HuH-7 (cell line): ENCODE measurements around the gene PRKCA.

Experiments
- DNase-seq: peaks from one replicate; pipeline ENCODE4 v3.0.0; 2011; ENCODE audit warnings: low spot score

Gene PRKCA

DNA sequence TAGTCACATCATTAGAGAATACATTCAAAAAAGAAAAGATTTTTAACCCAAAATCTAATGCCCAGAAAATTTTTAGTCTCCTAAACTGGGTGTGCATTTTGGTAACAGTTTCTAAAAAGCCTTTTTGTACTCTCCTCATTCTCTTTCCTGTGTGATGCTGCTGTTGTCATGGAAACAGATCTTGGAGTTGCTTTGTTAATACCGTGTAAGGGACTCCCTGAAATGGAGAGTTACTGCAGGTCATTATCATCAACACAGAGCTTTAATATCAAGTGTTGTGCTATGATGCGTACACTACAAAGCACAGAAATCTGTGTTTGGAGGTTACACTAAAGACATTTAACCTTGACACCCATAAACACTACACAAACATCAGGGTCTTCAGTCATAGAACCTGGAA is 216.3 kb downstream of the PRKCA start:
- no peak for DNase-seq

DNA sequence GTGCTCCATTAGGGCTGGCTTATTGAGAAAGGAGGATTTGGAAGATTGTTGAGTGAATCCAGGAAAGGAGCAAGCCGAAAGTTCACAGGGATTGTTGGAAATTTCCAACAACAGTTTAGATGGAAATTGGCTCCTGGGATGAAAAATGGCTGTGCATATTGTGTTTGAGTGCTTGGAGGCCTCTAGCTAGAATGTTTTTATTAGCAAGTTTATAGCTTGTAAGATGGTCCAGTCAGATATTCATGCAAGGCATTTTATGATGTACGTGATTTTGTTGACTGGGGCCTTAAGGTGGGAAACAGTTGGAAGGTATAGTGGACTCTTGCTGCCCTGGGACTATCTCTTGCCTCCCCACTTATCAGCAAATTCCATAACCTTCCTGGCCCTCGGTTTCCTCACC is 216.7 kb downstream of the PRKCA start:
- DNase-seq = no peak

DNA sequence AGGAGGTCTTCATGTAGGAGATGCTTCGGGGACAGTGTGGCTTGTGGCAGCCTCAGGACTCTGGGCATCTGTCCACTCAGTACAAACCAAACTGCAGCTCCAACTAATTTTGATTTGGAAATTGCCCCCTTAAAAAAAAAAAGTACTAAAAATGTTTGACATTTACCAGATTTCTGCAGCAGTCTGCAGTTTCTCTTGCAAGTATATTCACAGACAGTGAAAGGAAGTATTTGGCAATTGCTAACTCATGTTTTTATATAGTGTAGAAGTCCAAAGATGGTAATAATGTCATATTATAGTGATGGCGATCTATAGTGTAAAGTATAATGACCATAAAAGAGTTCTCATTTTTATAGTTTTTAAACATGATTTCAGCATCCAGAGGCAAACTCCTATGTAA is 218.6 kb downstream of the PRKCA start:
- DNase-seq = no peak

DNA sequence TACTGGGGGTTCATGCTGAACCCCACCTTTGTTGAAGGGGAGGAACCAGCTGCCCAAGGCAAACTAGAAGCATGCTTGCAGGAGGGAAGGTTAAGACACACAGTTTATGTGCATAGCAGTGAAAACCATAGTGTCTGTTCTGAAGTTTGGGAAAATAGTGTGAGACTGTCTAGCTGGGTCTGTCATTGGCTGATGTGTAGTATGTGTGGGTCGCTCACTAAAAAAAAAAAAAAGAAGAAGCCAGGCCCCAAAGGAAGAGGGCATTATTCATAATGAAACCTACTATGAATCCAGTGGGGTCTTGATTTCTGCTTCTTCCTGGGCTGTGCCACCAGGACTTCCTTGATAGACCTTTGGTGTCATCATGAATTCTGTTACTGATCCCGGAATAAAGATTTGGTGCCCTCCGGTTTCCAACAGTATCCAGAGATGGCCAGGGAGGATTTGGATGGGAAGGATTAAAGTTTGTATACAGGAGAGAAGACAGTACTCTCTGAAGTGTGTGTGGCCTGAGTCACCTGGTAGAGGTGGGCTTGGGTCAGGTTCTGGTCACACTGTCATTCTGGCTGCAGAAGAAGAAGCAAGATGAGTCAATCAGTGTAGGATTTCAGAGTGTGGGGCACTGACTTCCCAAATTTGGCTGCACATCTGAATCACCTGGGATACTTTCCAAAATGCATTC is 220.3 kb downstream of the PRKCA start:
- no peak for DNase-seq

DNA sequence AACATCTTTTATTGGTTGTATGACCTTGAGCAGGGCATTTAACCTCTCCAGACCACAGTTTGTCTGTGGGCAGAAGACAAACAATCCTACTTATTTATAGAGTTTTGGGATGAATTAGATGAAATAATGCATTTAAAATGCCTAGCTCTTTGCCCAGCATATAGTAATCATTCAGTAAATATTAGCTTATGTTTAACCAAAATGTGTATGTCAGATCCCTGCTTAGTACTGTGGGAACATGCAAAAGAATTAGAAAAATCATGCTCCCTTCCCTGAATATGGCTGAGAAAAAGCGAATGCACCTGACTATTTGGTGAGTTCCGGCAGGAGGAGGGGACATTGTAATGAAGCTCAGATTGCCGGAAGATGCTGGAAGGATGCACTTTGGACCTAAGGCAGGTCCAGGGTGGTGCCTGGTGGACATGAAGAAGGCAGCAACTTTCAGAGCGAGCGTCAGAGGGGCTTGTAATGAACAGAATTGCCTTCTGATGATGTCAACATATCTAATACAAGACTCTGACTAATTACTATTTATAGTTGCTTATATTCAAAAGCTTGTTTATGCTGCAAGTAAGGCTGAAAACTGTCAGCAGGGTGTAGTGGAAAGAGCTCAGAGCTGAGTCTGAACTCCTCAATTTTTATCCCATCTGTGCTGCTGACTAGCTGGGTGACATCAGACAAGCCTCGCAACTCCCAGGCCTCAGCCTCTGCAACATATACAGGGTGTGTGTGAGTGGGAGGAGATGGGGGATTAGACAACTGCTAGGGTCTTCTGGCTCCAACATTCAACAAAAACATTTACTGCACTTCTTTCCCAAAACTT is 221.2 kb downstream of the PRKCA start:
- DNase-seq = no peak

DNA sequence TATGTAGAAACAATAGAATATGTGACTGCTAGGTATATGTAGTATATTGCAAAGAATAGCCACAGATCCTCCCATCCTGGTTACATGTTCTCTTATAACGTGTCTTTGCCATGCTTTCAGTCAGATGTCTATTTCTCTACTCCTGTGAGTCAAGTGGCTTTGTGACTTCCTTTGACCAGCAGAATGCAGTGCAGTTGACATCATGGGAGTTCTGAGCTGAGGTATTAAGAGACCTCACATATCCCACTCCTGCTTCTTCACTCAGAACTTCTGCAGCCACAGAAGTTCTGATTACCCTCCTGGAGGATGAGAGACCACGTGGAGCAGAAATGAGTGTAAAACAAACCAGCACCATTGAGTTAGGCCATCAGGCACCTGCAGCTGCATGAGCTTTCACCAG is 222.5 kb downstream of the PRKCA start:
- no peak for DNase-seq

GRCh38 chr17:66525338-66525737 is 222.9 kb downstream of the PRKCA start:
- no peak for DNase-seq

- DNase-seq = no peak
Observed at GRCh38 chr17:66526827-66527226, 224.4 kb downstream of the PRKCA start.

DNA sequence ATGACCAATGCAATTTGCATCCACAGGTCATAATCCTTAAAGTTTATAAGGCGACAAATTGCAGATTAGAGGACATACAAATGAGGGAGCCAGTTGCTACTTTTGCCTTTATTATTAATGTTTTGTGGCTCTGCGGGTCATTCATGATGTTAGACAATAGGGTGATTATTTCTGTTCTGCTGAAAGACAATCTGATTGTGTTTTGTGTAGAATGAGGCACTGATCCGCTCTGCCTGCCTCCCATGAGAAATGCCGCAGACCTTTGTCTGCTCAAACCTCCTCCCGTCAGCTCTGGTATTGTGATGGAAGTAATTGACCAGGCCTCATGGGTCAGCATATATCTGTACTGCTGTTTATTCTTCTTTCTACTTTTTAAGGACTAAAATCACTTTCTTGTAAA is 224.9 kb downstream of the PRKCA start:
- no peak for DNase-seq

DNA sequence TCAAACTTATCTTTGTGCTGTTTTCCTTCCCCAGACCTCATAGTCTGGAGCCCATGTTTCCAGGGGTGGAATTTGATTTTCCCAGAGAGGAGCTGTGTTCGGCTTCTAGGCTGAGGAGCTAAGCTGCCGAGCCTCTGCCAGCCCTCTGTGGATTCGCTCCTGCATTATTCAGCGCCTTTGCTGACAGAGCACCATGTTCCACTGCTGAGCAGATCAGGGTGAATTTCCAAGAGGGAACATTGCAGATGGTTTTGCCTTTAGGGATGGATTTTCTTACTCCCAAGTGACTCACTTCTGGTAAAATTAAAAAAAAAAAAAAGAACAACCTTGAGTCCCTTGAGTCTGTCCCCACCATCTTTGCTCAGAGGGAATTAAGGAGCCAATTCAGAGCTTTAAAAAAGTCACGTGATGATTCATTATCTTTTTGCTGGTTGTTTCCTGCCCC is 229.5 kb downstream of the PRKCA start:
- DNase-seq = no peak

DNA sequence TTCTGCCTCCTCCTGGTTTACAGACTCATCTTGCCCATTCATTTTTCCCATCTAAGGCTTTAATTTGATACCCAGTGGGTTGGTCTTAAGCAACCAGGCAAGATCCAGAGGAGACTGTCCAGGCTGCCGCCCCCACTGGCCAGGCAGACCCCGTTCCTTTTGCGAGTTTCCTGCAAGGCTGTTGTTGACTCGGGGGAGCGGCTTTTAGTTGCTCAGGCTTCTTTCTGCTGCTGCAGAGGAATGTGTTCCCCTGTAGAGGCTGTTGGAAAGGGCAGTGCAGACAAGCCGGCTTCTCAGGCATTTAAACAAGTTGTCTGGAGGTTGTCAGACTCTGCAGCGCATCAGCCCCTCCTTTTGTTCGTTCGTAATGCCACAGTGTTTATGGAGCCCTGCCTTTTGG is 231.2 kb downstream of the PRKCA start:
- DNase-seq = no peak

DNA sequence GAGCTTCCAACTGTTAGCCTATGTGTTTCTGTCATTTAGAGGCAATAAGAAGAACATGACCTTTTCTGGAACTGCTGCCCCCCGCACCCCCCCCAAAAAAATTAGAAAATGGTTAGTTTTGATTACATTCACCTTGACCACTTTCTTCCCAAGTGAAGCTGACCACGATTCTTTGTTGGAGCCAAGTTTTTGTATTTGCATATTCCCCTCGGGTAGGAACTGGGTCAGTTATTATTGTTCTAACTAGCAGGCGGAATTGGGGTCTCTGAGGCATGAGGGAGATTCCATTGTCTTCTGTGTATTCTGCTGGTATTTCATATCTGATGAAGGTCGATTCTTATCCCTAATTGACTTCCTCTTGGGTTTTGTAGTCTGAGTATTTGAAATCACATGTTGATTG is 231.6 kb downstream of the PRKCA start:
- DNase-seq = no peak

DNA sequence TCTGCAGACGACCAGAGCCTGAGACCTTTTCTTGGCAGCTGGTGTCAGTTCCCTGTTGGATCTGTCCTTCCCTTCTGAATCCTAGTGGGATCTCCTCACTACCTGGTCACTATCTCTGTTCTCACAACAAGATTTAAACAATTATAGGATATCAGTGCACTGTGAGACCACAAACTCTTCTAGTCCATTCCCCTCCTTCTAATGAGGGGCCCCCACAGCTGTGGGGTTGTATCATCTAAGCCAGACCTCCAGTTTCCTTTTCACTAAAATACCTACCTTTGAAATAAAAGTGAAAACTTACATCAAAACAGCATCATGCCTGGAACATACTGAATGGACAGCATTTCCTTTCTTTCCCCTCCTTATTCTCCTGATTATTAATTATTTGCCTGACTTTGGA is 233.2 kb downstream of the PRKCA start:
- no peak for DNase-seq

DNA sequence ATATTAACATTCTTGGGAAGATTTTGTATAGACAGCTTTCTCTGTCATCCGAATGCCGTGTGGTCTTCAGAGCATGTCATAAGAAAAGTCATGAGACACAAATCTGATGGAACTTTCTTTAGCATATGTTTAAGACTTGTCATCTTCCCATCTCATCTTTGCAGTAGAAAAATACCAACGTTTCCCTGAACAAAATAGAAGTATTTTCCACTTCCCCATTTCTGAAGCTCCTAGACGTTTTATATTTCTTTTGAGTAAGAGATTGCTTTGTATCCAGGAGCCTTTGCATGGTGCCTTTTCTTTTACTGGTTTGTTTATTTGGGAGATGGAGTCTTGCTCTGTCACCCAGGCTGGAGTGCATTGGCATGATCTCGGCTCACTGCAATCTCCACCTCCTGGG is 235.1 kb downstream of the PRKCA start:
- no peak for DNase-seq

DNA sequence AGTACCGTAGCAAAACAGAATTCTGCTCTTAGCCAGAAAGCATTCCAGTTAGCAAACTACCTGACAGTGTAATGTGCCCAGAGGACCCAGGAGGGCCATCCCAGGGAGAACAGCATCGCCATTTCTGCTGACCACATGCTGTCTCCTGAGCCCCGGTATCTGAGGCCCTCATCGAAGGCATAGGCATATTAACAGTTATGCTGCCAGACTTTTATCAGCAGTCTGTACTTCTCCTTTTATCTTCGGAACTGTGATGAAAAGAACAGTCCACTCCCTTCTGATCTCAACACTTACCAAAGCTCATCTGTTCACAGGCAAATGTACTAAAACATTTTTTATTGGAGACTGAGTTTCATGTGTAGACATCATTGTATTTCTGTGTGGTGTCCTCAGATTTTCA is 236.4 kb downstream of the PRKCA start:
- DNase-seq = no peak

- DNase-seq = no peak
Observed at GRCh38 chr17:66540131-66540781, 237.8 kb downstream of the PRKCA start.

GRCh38 chr17:66541461-66542128 is 239.2 kb downstream of the PRKCA start:
- DNase-seq = no peak

GRCh38 chr17:66542129-66542966 is 239.9 kb downstream of the PRKCA start:
- no peak for DNase-seq

DNA sequence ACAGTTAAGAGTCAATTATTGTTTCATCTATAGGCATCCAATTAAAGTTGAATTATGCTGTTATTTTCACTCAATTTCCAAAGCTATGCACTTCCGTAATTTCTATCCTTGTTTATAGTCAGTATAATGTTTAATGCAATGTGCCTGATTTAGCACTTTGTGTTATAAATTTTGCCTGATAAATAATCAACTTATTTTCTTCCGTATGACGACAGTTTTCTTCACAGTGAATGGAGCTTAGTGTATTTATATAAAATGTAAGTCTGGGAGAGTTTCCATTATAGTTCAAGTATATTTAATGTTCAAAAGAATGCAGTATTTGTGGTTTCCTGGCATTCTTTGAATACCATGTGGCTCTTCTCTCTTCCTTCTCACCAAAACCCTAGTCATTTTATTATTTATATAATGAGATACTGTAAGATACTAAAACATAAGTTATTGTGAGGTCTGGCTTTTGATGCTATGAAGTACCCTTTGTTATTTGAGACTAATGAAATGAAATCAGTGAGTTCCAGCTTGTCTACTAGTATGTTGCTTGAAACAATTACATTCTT is 240.6 kb downstream of the PRKCA start:
- no peak for DNase-seq

DNA sequence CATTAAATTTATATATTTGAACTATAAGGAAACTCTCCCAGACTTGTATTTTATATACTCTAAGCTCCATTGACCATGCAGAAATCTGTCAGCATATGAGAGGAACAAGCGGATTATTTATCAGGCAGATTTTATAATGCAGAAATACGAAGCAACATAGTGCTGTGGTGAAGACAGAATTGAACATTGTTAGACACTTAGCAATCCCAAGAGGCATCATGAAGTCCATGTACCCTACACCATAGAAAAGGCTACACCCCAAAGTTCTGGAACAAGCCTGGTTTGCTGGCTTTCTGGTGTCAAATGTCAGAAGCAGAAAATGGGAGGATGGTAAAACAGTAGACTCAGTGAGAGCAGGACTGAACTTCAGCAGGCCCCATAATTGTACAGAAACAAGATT is 241.1 kb downstream of the PRKCA start:
- DNase-seq = no peak

DNA sequence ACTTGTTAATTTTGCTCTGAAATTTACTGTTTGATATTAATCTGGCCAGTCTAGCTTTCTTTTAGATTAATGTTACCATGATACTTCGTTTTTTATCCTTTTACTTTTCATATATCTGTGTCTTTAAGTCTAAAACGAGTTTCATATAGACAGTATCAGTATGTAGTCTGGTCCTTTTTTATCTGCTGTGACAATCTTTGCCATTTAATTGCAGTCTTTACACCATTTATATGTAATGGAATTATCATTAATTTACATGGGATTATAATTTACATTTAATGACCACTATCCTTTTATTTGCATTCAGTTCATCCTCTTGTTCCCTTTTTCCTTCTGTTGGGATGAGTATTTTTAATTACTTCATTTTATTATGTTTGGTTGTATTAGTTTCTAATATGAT is 243.5 kb downstream of the PRKCA start:
- no peak for DNase-seq
